Naive thymus-derived CD4-positive, alpha-beta T cell (primary cell): ENCODE data around the gene NR2C2AP. TPM values are rescaled to one million over a fixed set of nuclear protein-coding genes. Genes with fewer than 3 reads are reported as not detected.
"Not testable (repeated sequence)": the region's sequence is repeated elsewhere in the genome, so short reads cannot be mapped to it uniquely, and the experiment has no call there.

Source experiments
- ATAC-seq: fragments of 150-1000 bp; cut with Tn5 transposase; 2 replicates; pipeline ENCODE4 v1.10.0; 2021; ENCODE audit warnings: mild to moderate bottlenecking, moderate library complexity
- CTCF ChIA-PET: fragments of 350-600 bp; sonication (Branson Sonifier 250); formaldehyde crosslinking; loops from one replicate; lab custom pipeline; 2021; ENCODE audit warnings: antibody characterized with exemption; lab: Charles Lee
- POLR2A ChIA-PET: fragments of 350-600 bp; sonication (Branson Sonifier 250); formaldehyde crosslinking; loops from one replicate; lab custom pipeline; 2021; ENCODE audit warnings: antibody characterized with exemption, inconsistent platforms; lab: Charles Lee
- DNase-seq, 9 donors: peaks; one replicate each; pipeline versions ENCODE4 v3.0.0 to v3.0.0-alpha.2; 2020 to 2022; ENCODE audit warnings: mixed read lengths in 1 of 9
- H3K27ac ChIP-seq: one replicate; pipeline ENCODE4 v1.7.0; 2013; ENCODE audit warnings: mild to moderate bottlenecking, low read depth, low read length, moderate library complexity
- H3K27me3 ChIP-seq, 2 donors: one replicate each; pipeline ENCODE4 v1.7.0; 2013; ENCODE audit warnings: low read length in 2 of 2, mild to moderate bottlenecking in 2 of 2, moderate library complexity in 2 of 2; ENCODE audit not compliant: control insufficient read depth in 2 of 2, insufficient read depth in 2 of 2
- H3K36me3 ChIP-seq, 3 experiments: 1 replicate in 2 of 3; 2 replicates in 1 of 3; pipeline ENCODE4 v1.7.0; 2013; ENCODE audit warnings: low read length in 3 of 3, mild to moderate bottlenecking in 3 of 3, moderate library complexity in 1 of 3; ENCODE audit not compliant: insufficient read depth in 3 of 3, control insufficient read depth in 2 of 3
- H3K4me1 ChIP-seq, 2 donors: one replicate each; pipeline ENCODE4 v1.7.0; 2013; ENCODE audit warnings: low read length in 2 of 2, mild to moderate bottlenecking in 2 of 2, moderate library complexity in 1 of 2; ENCODE audit not compliant: control insufficient read depth in 2 of 2, insufficient read depth in 2 of 2
- H3K4me3 ChIP-seq: 2 replicates; pipeline ENCODE4 v1.7.0; 2013; ENCODE audit warnings: mild to moderate bottlenecking, low read length
- H3K9me3 ChIP-seq, 3 experiments: 1 replicate in 2 of 3; 2 replicates in 1 of 3; pipeline ENCODE4 v1.7.0; 2013; ENCODE audit warnings: low read length in 3 of 3; ENCODE audit not compliant: control insufficient read depth in 2 of 3
- H3K27ac Mint-ChIP-seq, 9 donors: one replicate each; pipeline ENCODE4 v1.8.0; 2020 to 2022; ENCODE audit warnings: mixed read lengths in 9 of 9, mild to moderate bottlenecking in 8 of 9, moderate library complexity in 5 of 9, inconsistent platforms in 2 of 9
- H3K27me3 Mint-ChIP-seq, 5 donors: one replicate each; pipeline ENCODE4 v1.8.0; 2021 to 2022; ENCODE audit warnings: mixed read lengths in 5 of 5, mild to moderate bottlenecking in 1 of 5
- H3K36me3 Mint-ChIP-seq, 5 donors: one replicate each; pipeline ENCODE4 v1.8.0; 2020 to 2022; ENCODE audit warnings: mixed read lengths in 5 of 5, mild to moderate bottlenecking in 3 of 5, inconsistent platforms in 1 of 5
- H3K4me1 Mint-ChIP-seq, 7 donors: one replicate each; pipeline ENCODE4 v1.8.0; 2020 to 2022; ENCODE audit warnings: mixed read lengths in 7 of 7, mild to moderate bottlenecking in 3 of 7, inconsistent platforms in 1 of 7
- H3K4me3 Mint-ChIP-seq, 10 donors: one replicate each; pipeline ENCODE4 v1.8.0; 2020 to 2022; ENCODE audit warnings: mild to moderate bottlenecking in 10 of 10, mixed read lengths in 10 of 10, moderate library complexity in 6 of 10, inconsistent platforms in 2 of 10
- H3K9me3 Mint-ChIP-seq, 11 donors: one replicate each; pipeline ENCODE4 v1.8.0; 2020 to 2022; ENCODE audit warnings: mixed read lengths in 11 of 11, mild to moderate bottlenecking in 4 of 11, inconsistent platforms in 1 of 11, moderate library complexity in 1 of 11
- intact Hi-C, 2 donors: fragments of 100-400 bp; cut with micrococcal nuclease; formaldehyde crosslinking; loops; one replicate each; pipeline ENCODE4 v1.15.1; 2023
- polyA plus RNA-seq, 2 donors: library from polyadenylated mRNA; unstranded; fragments of 300-500 nt; fragmentation: Illumina TruSeq; gene quantifications; one replicate each; pipeline ENCODE4 v1.2.3, GENCODE V29; 2021
- total RNA-seq, 6 experiments: library from RNA in 5 of 6; stranded (reverse) in 5 of 6; gene quantifications; 1 replicate in 5 of 6; 2 replicates in 1 of 6; pipeline ENCODE4 v1.2.3 and lab custom pipeline; 2021 to 2026

NR2C2AP gene
- total and polyA plus RNA-seq, 7 experiments from 2014 or later, result 13.8 to 37.7 (median 28.7) TPM

GRCh38 chr19:19221000-19221399 lies 17.8 kb upstream of the NR2C2AP start:
- ATAC-seq, H3K27ac Mint-ChIP-seq, H3K4me1 ChIP-seq, H3K9me3 Mint-ChIP-seq, POLR2A ChIA-PET, H3K4me1 Mint-ChIP-seq, H3K36me3 ChIP-seq, H3K27me3 ChIP-seq, DNase-seq, H3K36me3 Mint-ChIP-seq, H3K27ac ChIP-seq, H3K4me3 ChIP-seq, intact Hi-C loops, H3K9me3 ChIP-seq, H3K4me3 Mint-ChIP-seq: not testable (repeated sequence)
- CTCF ChIA-PET, result interaction anchor here (0.6 kb wide), 1 partner anchor 18 kb away, joined by 3 read pairs; the partner anchor contains the start of gene NR2C2AP
- H3K27me3 Mint-ChIP-seq, result peaks cover 0 to 18% (median 12%) of the 10 kb centered on the region in 5 donors

DNA sequence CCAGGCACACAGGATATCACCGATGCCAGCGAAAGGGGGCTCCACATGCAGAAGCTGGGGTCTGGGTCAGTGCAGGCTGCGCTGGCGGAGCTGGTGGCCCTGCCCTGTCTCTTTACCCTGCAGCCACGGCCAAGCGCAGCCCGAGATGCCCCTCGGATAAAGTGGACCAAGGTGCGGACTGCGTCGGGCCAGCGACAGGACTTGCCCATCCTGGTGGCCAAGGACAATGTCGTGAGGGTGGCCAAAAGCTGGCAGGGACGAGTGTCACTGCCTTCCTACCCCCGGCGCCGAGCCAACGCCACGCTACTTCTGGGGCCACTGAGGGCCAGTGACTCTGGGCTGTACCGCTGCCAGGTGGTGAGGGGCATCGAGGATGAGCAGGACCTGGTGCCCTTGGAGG lies 15.7 kb upstream of the NR2C2AP start:
- no peak for ATAC-seq
- no peak overlapping the region for H3K4me3 ChIP-seq
- no peak overlapping the region for H3K27ac ChIP-seq
- POLR2A ChIA-PET, result no interaction called here
- H3K9me3 ChIP-seq, result no peaks in the 10 kb centered on the region
- H3K4me1 Mint-ChIP-seq, result peaks cover 0 to 8% (median 0%) of the 10 kb centered on the region in 7 donors
- H3K36me3 Mint-ChIP-seq, result peaks cover 0 to 5% (median 0%) of the 10 kb centered on the region in 5 donors
- intact Hi-C loops, result no loop called here
- H3K36me3 ChIP-seq, result no peaks in the 10 kb centered on the region
- H3K27me3 ChIP-seq, result peaks cover 0 to 2% of the 10 kb centered on the region in 2 donors
- H3K9me3 Mint-ChIP-seq, result peaks cover 0 to 2% (median 0%) of the 10 kb centered on the region in 11 donors
- peaks cover 19 to 31% (median 27%) of the 10 kb centered on the region in 5 donors for H3K27me3 Mint-ChIP-seq
- no peak overlapping the region for H3K4me3 Mint-ChIP-seq
- no peaks in the 10 kb centered on the region for H3K4me1 ChIP-seq
- no peak for DNase-seq
- H3K27ac Mint-ChIP-seq, result no peak overlapping the region
- CTCF ChIA-PET, result no interaction called here

DNA sequence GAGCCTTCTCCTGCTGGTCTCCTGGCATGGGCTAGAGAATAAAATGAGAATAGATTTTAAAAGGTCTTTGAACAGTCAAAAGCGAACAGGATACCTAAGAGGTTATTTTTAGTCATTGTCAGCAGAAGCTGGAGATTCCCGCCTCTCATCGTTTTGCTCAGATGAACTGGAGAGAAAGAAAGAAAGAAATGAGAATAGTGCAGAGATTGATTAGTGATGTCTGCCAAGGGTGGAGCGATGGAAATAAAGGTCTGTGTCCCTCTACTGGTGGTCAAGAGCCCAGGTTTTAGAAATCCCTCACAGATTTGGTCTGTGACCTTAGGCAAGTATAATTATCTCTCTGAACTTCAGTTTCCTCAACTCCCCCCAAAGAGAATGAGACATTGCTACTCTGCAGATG lies 13.9 kb upstream of the NR2C2AP start:
- Mint-ChIP-seq H3K27ac (no peak overlapping the region), H3K4me3 (no peak overlapping the region), H3K27me3 (peaks cover 29 to 47% (median 38%) of the 10 kb centered on the region in 5 donors), H3K9me3 (peaks cover 0 to 2% (median 0%) of the 10 kb centered on the region in 11 donors), H3K36me3 (peaks cover 0 to 5% (median 0%) of the 10 kb centered on the region in 5 donors), H3K4me1 (peaks cover 0 to 14% (median 0%) of the 10 kb centered on the region in 7 donors)
- Histone ChIP-seq H3K36me3 (no peaks in the 10 kb centered on the region), H3K9me3 (no peaks in the 10 kb centered on the region), H3K4me1 (no peaks in the 10 kb centered on the region), H3K27me3 (peaks cover 2 to 11% of the 10 kb centered on the region in 2 donors), H3K4me3 (no peak overlapping the region), H3K27ac (no peak overlapping the region)
- CTCF ChIA-PET, result no interaction called here
- no peak for DNase-seq
- no peak for ATAC-seq
- POLR2A ChIA-PET, result no interaction called here
- intact Hi-C loops, result no loop called here

DNA sequence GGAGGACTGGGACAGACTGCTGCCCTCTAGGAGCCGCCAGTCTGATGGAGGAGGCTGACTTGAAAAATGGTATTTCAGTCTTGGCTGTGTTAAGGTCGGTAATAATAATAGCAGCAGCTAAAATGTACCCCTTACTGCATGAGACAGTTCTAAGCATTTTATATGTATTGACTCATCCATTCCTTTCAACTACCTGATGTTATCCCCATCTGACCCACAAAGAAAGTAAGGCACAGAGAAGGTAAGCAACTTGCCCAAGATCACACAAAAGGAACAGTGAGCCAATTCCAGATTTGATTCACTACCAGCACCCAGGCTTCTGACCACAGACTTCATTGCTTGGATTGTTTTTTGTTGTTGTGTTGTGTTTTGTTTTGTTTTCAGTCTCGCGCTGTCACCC lies 12.6 kb upstream of the NR2C2AP start:
- Mint-ChIP-seq H3K4me1 (peaks cover 0 to 14% (median 0%) of the 10 kb centered on the region in 7 donors), H3K4me3 (no peak overlapping the region), H3K27me3 (peaks cover 35 to 59% (median 47%) of the 10 kb centered on the region in 5 donors), H3K9me3 (peaks cover 0 to 2% (median 0%) of the 10 kb centered on the region in 11 donors), H3K27ac (no peak overlapping the region), H3K36me3 (peaks cover 0 to 5% (median 0%) of the 10 kb centered on the region in 5 donors)
- Histone ChIP-seq H3K9me3 (no peaks in the 10 kb centered on the region), H3K27me3 (peaks cover 2 to 11% of the 10 kb centered on the region in 2 donors), H3K36me3 (no peaks in the 10 kb centered on the region), H3K4me1 (no peaks in the 10 kb centered on the region), H3K4me3 (no peak overlapping the region), H3K27ac (no peak overlapping the region)
- ChIA-PET POLR2A (no interaction called here), CTCF (no interaction called here)
- intact Hi-C loops, result no loop called here
- DNase-seq (no peak), ATAC-seq (no peak)

GRCh38 chr19:19214892-19215291 lies 11.7 kb upstream of the NR2C2AP start:
- Histone ChIP-seq H3K27me3 (peaks cover 2 to 11% of the 10 kb centered on the region in 2 donors), H3K36me3 (no peaks in the 10 kb centered on the region), H3K4me1 (no peaks in the 10 kb centered on the region), H3K9me3 (no peaks in the 10 kb centered on the region), H3K27ac (no peak overlapping the region), H3K4me3 (no peak overlapping the region)
- intact Hi-C loops, result no loop called here
- ChIA-PET CTCF (no interaction called here), POLR2A (no interaction called here)
- no peak for ATAC-seq
- Mint-ChIP-seq H3K9me3 (peaks cover 0 to 2% (median 0%) of the 10 kb centered on the region in 11 donors), H3K4me1 (peaks cover 0 to 14% (median 0%) of the 10 kb centered on the region in 7 donors), H3K27ac (no peak overlapping the region), H3K27me3 (peaks cover 41 to 64% (median 51%) of the 10 kb centered on the region in 5 donors), H3K36me3 (peaks cover 0 to 5% (median 0%) of the 10 kb centered on the region in 5 donors), H3K4me3 (no peak overlapping the region)
- peak in 1 of 9 donors; percentile 63 for DNase-seq

- Mint-ChIP-seq H3K9me3 (peaks cover 0 to 2% (median 0%) of the 10 kb centered on the region in 11 donors), H3K4me3 (peak overlapping the region in 1 of 10 donors; percentile 4), H3K27me3 (peaks cover 45 to 68% (median 52%) of the 10 kb centered on the region in 5 donors), H3K36me3 (peaks cover 0 to 5% (median 0%) of the 10 kb centered on the region in 5 donors), H3K4me1 (peaks cover 0 to 14% (median 0%) of the 10 kb centered on the region in 7 donors), H3K27ac (no peak overlapping the region)
- no peaks in the 10 kb centered on the region for H3K36me3 ChIP-seq
- H3K4me1 ChIP-seq, result no peaks in the 10 kb centered on the region
- POLR2A ChIA-PET, result no interaction called here
- no peak overlapping the region for H3K4me3 ChIP-seq
- no peak for ATAC-seq
- peaks cover 2 to 11% of the 10 kb centered on the region in 2 donors for H3K27me3 ChIP-seq
- no peak overlapping the region for H3K27ac ChIP-seq
- no peaks in the 10 kb centered on the region for H3K9me3 ChIP-seq
- DNase-seq, result no peak
- CTCF ChIA-PET, result no interaction called here
- intact Hi-C loops, result no loop called here
Measured at GRCh38 chr19:19214159-19214490, 10.9 kb upstream of the NR2C2AP start.
